Karpas-422 (cell line): ENCODE data around the gene IGFBP6. TPM values are rescaled to one million over a fixed set of nuclear protein-coding genes. Genes with fewer than 3 reads are reported as not detected.

Source experiments
- DNase-seq: peaks from one replicate; pipeline ENCODE4 v3.0.0-alpha.2; 2015
- H2AFZ ChIP-seq: fragments of 200-600 bp; sonication (generic); 2 replicates; pipeline ENCODE4 v1.6.1; 2014; ENCODE audit warnings: antibody characterized with exemption, low read length, mixed read lengths
- H3K27ac ChIP-seq: fragments of 200-600 bp; sonication (generic); 2 replicates; pipeline ENCODE4 v1.5.1; 2014; ENCODE audit warnings: mild to moderate bottlenecking, low read length, moderate library complexity
- H3K27me3 ChIP-seq: fragments of 200-600 bp; sonication (generic); 2 replicates; pipeline ENCODE4 v1.6.1; 2014; ENCODE audit warnings: low read length, mixed read lengths
- H3K36me3 ChIP-seq: fragments of 200-600 bp; sonication (generic); 2 replicates; pipeline ENCODE4 v1.6.1; 2014; ENCODE audit warnings: low read length, mixed read lengths; ENCODE audit not compliant: insufficient read depth
- H3K4me1 ChIP-seq: fragments of 200-600 bp; sonication (generic); 2 replicates; pipeline ENCODE4 v1.6.1; 2014; ENCODE audit warnings: mild to moderate bottlenecking, low read length, mixed read lengths
- H3K4me2 ChIP-seq: fragments of 200-600 bp; sonication (generic); 2 replicates; pipeline ENCODE4 v1.6.1; 2014; ENCODE audit warnings: low read length, low read depth, mild to moderate bottlenecking; ENCODE audit not compliant: poor library complexity, severe bottlenecking
- H3K4me3 ChIP-seq: fragments of 200-600 bp; sonication (generic); 2 replicates; pipeline ENCODE4 v1.5.1; 2014; ENCODE audit warnings: mild to moderate bottlenecking, antibody characterized with exemption, low read length, mixed read lengths
- H3K79me2 ChIP-seq: fragments of 200-600 bp; sonication (generic); 2 replicates; pipeline ENCODE4 v1.6.1; 2014; ENCODE audit warnings: mild to moderate bottlenecking, low read length, mixed read lengths
- H3K9ac ChIP-seq: fragments of 200-600 bp; sonication (generic); 2 replicates; pipeline ENCODE4 v1.6.0; 2014; ENCODE audit warnings: low read length
- H3K9me2 ChIP-seq: fragments of 200-600 bp; sonication (generic), shearing (Covaris generic); replicated peaks from 2 replicates; pipeline ENCODE4 v1.6.0; 2014; ENCODE audit warnings: mild to moderate bottlenecking, low read length, moderate library complexity; ENCODE audit not compliant: insufficient read depth
- H3K9me3 ChIP-seq: fragments of 300-700, 200-600 bp; sonication (generic); 2 replicates; pipeline ENCODE4 v1.6.1; 2014; ENCODE audit warnings: low read length, mixed read lengths
- H4K20me1 ChIP-seq: fragments of 200-600 bp; sonication (generic); 2 replicates; pipeline ENCODE4 v1.6.1; 2014; ENCODE audit warnings: mild to moderate bottlenecking, antibody characterized with exemption, low read length, low read depth; ENCODE audit not compliant: insufficient read depth
- total RNA-seq: library from RNA; depleted of rRNA; stranded (reverse); fragments of >200 nt; shearing (Covaris generic); gene quantifications from 2 replicates; pipeline ENCODE4 v1.2.3, GENCODE V29; 2014; ENCODE audit warnings: low replicate concordance

The IGFBP6 gene
- total RNA-seq, 1 experiment from 2014 or later: not detected

DNA sequence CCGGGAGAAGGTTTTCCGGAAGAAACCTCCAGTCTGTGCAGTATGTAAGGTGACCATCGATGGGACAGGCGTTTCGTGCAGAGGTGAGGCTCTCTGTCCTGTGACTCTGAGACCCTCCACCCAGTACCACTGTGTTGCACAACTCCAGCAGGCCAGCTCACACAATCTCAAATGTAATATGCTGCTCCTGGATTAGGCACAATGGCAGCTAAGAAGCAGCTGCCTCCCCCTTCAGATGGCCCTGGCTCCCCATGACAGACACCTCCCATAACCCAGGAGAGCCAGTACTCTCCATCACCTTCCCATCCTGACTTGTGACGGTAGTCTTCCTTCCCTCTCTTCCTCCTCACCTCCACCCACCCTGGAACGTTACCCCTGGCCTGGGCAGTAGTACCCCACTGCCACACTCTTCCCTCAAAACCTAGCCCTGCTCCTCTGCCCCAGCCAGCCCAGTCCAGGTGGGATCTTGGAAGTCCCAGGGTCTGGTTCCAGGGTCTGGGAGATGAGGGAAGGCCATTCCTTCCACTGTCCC, 45.5 kb upstream of the IGFBP6 start:
- Histone ChIP-seq H3K9me2 (no peaks in the 10 kb centered on the region), H3K4me3 (no peak overlapping the region), H3K36me3 (no peaks in the 10 kb centered on the region), H2AFZ (no peak overlapping the region), H3K4me2 (no peak overlapping the region), H3K79me2 (no peaks in the 10 kb centered on the region), H3K9ac (no peak overlapping the region), H3K9me3 (no peaks in the 10 kb centered on the region), H3K4me1 (peaks cover 24% of the 10 kb centered on the region), H3K27ac (no peak overlapping the region), H4K20me1 (0 out of 2 replicates have a peak, but pooled peaks cover 9% of the 10 kb centered on the region), H3K27me3 (no peaks in the 10 kb centered on the region)
- DNase-seq: no peak

- H3K27ac ChIP-seq: no peak overlapping the region
- DNase-seq: no peak
- H3K4me3 ChIP-seq: no peak overlapping the region
- peaks cover 23% of the 10 kb centered on the region for H3K4me1 ChIP-seq
- H3K9me2 ChIP-seq: no peaks in the 10 kb centered on the region
- H2AFZ ChIP-seq: no peak overlapping the region
- no peaks in the 10 kb centered on the region for H3K27me3 ChIP-seq
- no peak overlapping the region for H3K9ac ChIP-seq
- no peaks in the 10 kb centered on the region for H3K9me3 ChIP-seq
- 0 out of 2 replicates have a peak, but pooled peaks cover 9% of the 10 kb centered on the region for H4K20me1 ChIP-seq
- no peaks in the 10 kb centered on the region for H3K36me3 ChIP-seq
- H3K4me2 ChIP-seq: no peak overlapping the region
- no peaks in the 10 kb centered on the region for H3K79me2 ChIP-seq
Measured at GRCh38 chr12:53052419-53053217, 44.8 kb upstream of the IGFBP6 start.

DNA sequence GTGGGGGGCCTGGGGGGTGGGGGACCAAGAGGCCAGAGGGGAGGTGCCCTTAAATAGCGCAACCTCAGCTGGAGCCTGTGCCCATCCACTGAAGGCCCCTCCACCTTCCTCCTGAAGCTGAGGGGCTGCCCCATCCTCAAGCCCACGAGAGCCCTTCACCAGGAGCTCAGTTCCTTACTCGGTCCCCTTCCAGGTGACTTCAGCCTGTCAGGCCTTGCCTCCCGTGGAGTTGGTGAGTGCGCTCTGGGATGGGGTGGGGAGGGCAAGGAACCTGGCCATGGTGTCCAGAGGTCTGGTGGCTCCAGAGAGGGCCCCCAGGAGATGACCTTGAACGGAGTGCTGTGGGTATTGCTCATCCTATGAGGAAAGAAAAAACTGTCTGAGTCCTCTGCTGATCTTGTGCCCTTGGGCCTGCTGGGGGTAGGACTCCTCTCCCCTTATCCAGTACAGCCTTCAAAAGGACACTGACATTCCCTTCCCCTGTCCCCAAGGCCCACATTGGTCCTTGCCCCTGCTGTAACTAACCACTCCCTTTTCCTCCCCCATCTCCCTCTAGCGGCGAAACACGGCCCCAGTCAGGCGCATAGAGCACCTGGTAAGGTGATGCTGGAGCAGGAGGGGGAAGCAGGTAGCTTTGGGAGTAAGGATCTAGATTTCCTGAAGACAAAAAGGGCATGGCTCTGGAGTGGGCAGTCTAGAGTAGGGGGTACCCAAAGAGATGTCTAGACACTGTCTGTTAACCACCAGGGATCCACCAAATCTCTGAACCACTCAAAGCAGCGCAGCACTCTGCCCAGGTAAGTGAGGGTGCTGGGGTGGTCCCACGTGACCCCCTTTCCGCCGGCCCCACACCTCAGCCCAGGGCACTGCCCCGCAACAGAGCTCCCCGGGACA, 44.0 kb upstream of the IGFBP6 start:
- no peaks in the 10 kb centered on the region for H3K9me3 ChIP-seq
- DNase-seq: peak; percentile 67

DNA sequence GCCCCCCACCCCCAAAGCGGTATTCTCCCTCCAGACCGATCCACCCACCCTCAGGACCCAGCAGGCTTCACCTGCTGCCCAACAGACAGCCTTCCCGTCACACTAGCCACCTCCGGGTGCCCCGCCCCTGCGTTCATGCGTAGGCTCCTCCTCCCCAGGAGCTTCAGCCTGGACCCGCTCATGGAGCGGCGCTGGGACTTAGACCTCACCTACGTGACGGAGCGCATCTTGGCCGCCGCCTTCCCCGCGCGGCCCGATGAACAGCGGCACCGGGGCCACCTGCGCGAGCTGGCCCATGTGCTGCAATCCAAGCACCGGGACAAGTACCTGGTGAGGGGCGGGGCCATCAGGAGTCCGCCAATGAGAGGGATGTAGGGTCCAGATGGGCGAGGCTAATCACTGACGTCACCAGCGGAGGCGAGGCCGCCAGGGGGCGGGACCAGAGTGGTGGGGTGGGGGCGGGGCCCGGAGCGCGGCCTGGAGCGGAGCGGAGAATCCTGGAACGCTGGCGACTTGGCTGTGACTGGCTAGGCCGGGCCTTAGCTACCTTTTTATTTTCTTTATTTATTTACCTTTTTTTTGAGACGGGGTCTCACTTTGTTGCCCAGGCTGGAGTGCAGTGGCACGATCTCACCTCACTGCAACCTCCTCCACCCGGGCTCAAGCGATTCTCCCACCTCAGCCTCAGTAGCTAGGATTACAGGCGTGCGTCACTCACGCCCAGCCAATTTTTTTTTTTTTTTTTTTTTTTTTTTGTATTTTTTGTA, 43.2 kb upstream of the IGFBP6 start:
- Histone ChIP-seq H3K9ac (peak overlapping the region; percentile 60), H3K9me2 (no peaks in the 10 kb centered on the region), H3K36me3 (no peaks in the 10 kb centered on the region), H3K27ac (no peak overlapping the region), H3K27me3 (no peaks in the 10 kb centered on the region), H3K9me3 (no peaks in the 10 kb centered on the region), H4K20me1 (no peaks in the 10 kb centered on the region), H3K4me1 (peaks cover 8% of the 10 kb centered on the region), H3K79me2 (no peaks in the 10 kb centered on the region), H2AFZ (peak overlapping the region; percentile 89), H3K4me3 (peak overlapping the region; percentile 74), H3K4me2 (peak overlapping the region; percentile 81)
- DNase-seq: peak; percentile 95

More for the DNA sequence above, 44.0 kb upstream of the IGFBP6 start:
- H3K36me3 ChIP-seq: no peaks in the 10 kb centered on the region
- H3K4me2 ChIP-seq: peak overlapping the region; percentile 81
- no peaks in the 10 kb centered on the region for H3K79me2 ChIP-seq
- H3K27me3 ChIP-seq: no peaks in the 10 kb centered on the region
- peak overlapping the region; percentile 60 for H3K9ac ChIP-seq
- H3K9me2 ChIP-seq: no peaks in the 10 kb centered on the region
- H3K4me1 ChIP-seq: peaks cover 14% of the 10 kb centered on the region
- peak overlapping the region; percentile 74 for H3K4me3 ChIP-seq
- H2AFZ ChIP-seq: peak overlapping the region; percentile 89
- no peak overlapping the region for H3K27ac ChIP-seq
- 0 out of 2 replicates have a peak, but pooled peaks cover 7% of the 10 kb centered on the region for H4K20me1 ChIP-seq

DNA sequence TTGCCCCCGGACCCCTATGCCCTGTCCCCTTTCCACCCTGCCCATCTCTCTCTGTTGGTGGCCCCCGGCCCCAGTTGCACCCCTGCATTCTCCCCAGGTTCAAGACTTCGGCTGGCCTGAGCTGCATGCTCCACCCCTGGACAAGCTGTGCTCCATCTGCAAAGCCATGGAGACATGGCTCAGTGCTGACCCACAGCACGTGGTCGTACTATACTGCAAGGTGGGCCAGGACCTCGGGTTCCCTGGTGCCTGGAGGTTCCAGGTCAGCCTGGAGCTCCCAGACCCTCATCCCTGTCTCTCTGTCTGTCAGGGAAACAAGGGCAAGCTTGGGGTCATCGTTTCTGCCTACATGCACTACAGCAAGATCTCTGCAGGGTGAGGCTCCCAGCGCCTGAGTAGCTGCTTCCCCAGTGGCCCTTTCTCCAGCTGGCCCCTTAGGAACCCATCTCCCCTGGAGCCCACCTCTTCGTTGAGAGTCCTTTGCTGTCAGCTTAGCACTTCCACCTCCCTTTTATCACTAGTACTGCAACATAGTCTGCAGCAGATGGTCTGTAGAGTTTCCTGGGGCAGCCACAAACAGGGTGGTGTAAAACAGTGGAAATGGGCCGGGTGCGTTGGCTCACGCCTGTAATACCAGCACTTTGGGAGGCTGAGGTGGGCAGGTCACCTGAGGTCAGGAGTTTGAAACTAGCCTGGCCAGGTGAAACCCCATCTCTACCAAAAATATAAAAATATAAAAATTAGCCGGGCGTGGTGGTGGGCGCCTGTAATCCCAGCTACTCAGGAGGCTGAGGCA, 41.8 kb upstream of the IGFBP6 start:
- DNase-seq: no peak
- no peak overlapping the region for H3K9ac ChIP-seq
- no peaks in the 10 kb centered on the region for H3K9me2 ChIP-seq
- H3K79me2 ChIP-seq: no peaks in the 10 kb centered on the region
- peaks cover 8% of the 10 kb centered on the region for H3K4me1 ChIP-seq
- no peak overlapping the region for H2AFZ ChIP-seq
- no peak overlapping the region for H3K27ac ChIP-seq
- no peaks in the 10 kb centered on the region for H3K36me3 ChIP-seq
- no peaks in the 10 kb centered on the region for H3K9me3 ChIP-seq
- no peaks in the 10 kb centered on the region for H3K27me3 ChIP-seq
- H4K20me1 ChIP-seq: no peaks in the 10 kb centered on the region
- H3K4me2 ChIP-seq: no peak overlapping the region
- H3K4me3 ChIP-seq: no peak overlapping the region

DNA sequence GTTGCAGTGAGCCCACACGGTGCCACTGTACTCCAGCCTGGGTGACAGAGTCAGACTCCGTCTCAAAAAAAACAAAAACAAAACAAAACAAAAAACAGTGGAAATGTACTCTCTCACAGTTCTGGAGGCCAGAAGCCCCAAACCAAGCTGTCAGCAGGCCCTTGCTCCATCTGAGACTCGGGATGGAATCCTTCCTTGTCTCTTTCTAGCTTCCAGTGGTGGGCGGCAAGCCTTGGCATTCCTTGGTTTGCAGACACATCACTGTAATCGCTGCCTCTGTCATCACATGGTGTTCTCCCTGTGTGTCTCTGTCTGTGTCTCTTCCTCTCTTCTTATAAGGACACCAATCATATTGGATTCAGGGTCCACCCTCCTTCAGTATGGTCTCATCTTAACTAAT, 41.2 kb upstream of the IGFBP6 start:
- Histone ChIP-seq H3K9me3 (no peaks in the 10 kb centered on the region), H3K4me1 (peaks cover 8% of the 10 kb centered on the region), H3K27me3 (no peaks in the 10 kb centered on the region), H3K36me3 (no peaks in the 10 kb centered on the region), H3K4me2 (no peak overlapping the region), H4K20me1 (no peaks in the 10 kb centered on the region), H3K9ac (no peak overlapping the region), H2AFZ (no peak overlapping the region), H3K4me3 (no peak overlapping the region), H3K79me2 (no peaks in the 10 kb centered on the region), H3K9me2 (no peaks in the 10 kb centered on the region), H3K27ac (no peak overlapping the region)
- DNase-seq: no peak

DNA sequence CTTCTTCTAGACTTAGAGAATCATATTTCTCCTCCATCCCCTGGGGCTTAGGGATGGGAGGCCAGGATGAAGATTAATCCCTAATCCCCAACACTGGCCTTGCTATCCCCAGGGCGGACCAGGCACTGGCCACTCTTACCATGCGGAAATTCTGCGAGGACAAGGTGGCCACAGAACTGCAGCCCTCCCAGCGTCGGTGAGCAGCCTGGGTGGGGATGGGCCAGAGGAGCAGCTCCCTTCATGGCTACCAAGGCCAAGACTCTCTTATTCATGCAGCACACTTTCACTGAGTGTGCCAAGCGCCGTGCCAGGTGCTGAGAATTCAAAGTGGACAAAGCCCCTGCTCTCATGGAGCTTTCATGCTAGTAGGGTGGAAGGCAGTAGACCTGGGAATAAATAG, 40.6 kb upstream of the IGFBP6 start:
- no peak overlapping the region for H3K4me3 ChIP-seq
- no peak overlapping the region for H3K9ac ChIP-seq
- H3K4me2 ChIP-seq: no peak overlapping the region
- no peaks in the 10 kb centered on the region for H3K36me3 ChIP-seq
- H3K27me3 ChIP-seq: no peaks in the 10 kb centered on the region
- no peaks in the 10 kb centered on the region for H3K79me2 ChIP-seq
- H4K20me1 ChIP-seq: no peaks in the 10 kb centered on the region
- H3K9me3 ChIP-seq: no peaks in the 10 kb centered on the region
- DNase-seq: no peak
- H2AFZ ChIP-seq: no peak overlapping the region
- no peak overlapping the region for H3K27ac ChIP-seq
- no peaks in the 10 kb centered on the region for H3K9me2 ChIP-seq
- H3K4me1 ChIP-seq: peaks cover 8% of the 10 kb centered on the region
